ENCODE measurements around the gene CTAG2. TPM values are rescaled to one million over a fixed set of nuclear protein-coding genes. Genes with fewer than 3 reads are reported as not detected.
"Not testable (repeated sequence)": the region's sequence is repeated elsewhere in the genome, so short reads cannot be mapped to it uniquely, and the experiment has no call there.

Gene CTAG2
- total RNA-seq, 1 experiment from 2014 or later, result not detected

DNA sequence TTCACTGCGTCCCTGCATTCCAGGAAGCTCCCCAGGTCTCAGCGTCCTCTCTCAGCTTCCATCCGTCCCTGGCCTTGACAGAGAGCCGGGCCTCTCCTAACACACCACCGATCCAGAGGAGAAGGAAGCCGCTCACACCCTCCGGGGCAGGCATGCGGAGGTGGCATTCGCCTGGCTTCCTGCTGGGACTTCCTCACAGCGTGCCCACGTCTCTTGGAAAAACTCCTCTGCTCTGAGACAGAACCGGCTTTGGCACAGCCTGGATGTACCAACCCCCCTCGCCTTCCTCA lies 3.2 kb downstream of the CTAG2 start:
- no peak for DNase-seq
- Histone ChIP-seq H3K4me3 (ENCODE audit: low read depth, low read length) (no peak overlapping the region), H3K36me3 (ENCODE audit: control insufficient read depth, insufficient read depth, low read length) (no peaks in the 10 kb centered on the region), H3K27me3 (replicated peaks; ENCODE audit: control insufficient read depth, insufficient read depth, low read length) (no peaks in the 10 kb centered on the region), H3K4me1 (no peaks in the 10 kb centered on the region), H3K9me3 (no peaks in the 10 kb centered on the region)
- ChIA-PET POLR2A (no interaction called here), CTCF (no interaction called here)
- no peak overlapping the region for H3K4me3 Mint-ChIP-seq (ENCODE audit: unreplicated experiment)
- H3K4me1 Mint-ChIP-seq (ENCODE audit: low read depth, unreplicated experiment), result no peaks in the 10 kb centered on the region
- H3K27ac Mint-ChIP-seq (ENCODE audit: unreplicated experiment), result no peak overlapping the region
- H3K36me3 Mint-ChIP-seq (ENCODE audit: insufficient read depth, unreplicated experiment), result no peaks in the 10 kb centered on the region
- peaks cover 4% of the 10 kb centered on the region for H3K27me3 Mint-ChIP-seq (ENCODE audit: insufficient read depth, unreplicated experiment)
- intact Hi-C loops (cut with micrococcal nuclease; ENCODE audit: unreplicated experiment), result no loop called here
- no peaks in the 10 kb centered on the region for H3K9me3 Mint-ChIP-seq (ENCODE audit: unreplicated experiment)
- no TSS peak for BruUV-seq (replicated peaks)
- TF ChIP-seq, protein P1, sequence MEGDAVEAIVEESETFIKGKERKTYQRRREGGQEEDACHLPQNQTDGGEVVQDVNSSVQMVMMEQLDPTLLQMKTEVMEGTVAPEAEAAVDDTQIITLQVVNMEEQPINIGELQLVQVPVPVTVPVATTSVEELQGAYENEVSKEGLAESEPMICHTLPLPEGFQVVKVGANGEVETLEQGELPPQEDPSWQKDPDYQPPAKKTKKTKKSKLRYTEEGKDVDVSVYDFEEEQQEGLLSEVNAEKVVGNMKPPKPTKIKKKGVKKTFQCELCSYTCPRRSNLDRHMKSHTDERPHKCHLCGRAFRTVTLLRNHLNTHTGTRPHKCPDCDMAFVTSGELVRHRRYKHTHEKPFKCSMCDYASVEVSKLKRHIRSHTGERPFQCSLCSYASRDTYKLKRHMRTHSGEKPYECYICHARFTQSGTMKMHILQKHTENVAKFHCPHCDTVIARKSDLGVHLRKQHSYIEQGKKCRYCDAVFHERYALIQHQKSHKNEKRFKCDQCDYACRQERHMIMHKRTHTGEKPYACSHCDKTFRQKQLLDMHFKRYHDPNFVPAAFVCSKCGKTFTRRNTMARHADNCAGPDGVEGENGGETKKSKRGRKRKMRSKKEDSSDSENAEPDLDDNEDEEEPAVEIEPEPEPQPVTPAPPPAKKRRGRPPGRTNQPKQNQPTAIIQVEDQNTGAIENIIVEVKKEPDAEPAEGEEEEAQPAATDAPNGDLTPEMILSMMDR (IDR thresholded peaks at IDR 0.05; ENCODE audit: insufficient read depth in 1 of 2, low read depth in 1 of 2, low read length in 1 of 2, severe bottlenecking in 1 of 2, unreplicated experiment in 1 of 2), result no peak

DNA sequence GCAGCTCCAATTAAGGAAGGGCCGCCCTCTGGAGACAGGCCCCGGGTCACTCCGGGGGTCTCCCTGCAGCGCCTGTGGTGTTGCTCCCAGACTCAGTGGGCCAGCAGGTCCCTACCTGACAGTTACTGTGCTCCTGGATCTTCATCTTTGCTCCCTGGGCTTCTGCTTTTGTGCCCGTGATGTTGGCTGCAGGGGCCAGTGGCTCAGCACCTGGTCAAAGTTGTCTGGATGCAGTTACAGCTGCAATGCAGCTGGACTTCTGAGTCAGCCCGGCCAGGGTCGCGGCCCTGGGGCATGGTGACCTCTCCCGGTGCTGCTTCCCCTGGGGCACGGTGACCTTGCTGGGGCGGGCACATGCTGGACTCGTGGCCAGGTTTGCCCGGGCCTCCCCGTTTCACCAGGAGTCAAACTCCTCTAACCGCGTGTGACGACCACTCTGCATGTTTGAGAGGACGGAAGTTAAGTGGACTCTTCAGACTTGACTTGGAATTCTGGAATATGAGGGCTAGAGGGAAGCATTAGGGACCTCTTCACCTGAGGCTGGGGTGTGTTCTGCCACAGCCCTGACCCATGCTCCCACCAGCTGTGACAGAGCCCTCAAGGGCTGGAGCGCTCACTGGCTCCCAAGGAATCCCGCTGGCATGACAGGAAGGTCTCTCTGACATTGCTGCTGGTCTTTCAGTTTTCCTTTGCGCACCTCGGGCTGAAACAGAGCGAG lies 3.7 kb downstream of the CTAG2 start:
- Histone ChIP-seq H3K4me1 (no peaks in the 10 kb centered on the region), H3K9me3 (no peaks in the 10 kb centered on the region), H3K36me3 (ENCODE audit: control insufficient read depth, insufficient read depth, low read length) (no peaks in the 10 kb centered on the region), H3K27me3 (replicated peaks; ENCODE audit: control insufficient read depth, insufficient read depth, low read length) (no peaks in the 10 kb centered on the region), H3K4me3 (ENCODE audit: low read depth, low read length) (no peak overlapping the region)
- TF ChIP-seq, protein P1 (IDR thresholded peaks at IDR 0.05; ENCODE audit: insufficient read depth in 1 of 2, low read depth in 1 of 2, low read length in 1 of 2, severe bottlenecking in 1 of 2, unreplicated experiment in 1 of 2), result no peak
- Mint-ChIP-seq H3K27me3 (ENCODE audit: insufficient read depth, unreplicated experiment) (peaks cover 4% of the 10 kb centered on the region), H3K4me1 (ENCODE audit: low read depth, unreplicated experiment) (no peaks in the 10 kb centered on the region), H3K27ac (ENCODE audit: unreplicated experiment) (no peak overlapping the region), H3K36me3 (ENCODE audit: insufficient read depth, unreplicated experiment) (no peaks in the 10 kb centered on the region), H3K4me3 (ENCODE audit: unreplicated experiment) (no peak overlapping the region), H3K9me3 (ENCODE audit: unreplicated experiment) (no peaks in the 10 kb centered on the region)
- ChIA-PET CTCF (no interaction called here), POLR2A (no interaction called here)
- BruUV-seq (replicated peaks), result no TSS peak
- DNase-seq, result no peak
- intact Hi-C loops (cut with micrococcal nuclease; ENCODE audit: unreplicated experiment), result no loop called here

- no peak overlapping the region for H3K4me3 Mint-ChIP-seq (ENCODE audit: unreplicated experiment)
- H3K4me1 Mint-ChIP-seq (ENCODE audit: low read depth, unreplicated experiment), result no peaks in the 10 kb centered on the region
- Histone ChIP-seq H3K27me3 (replicated peaks; ENCODE audit: control insufficient read depth, insufficient read depth, low read length) (no peaks in the 10 kb centered on the region), H3K4me1 (no peaks in the 10 kb centered on the region), H3K4me3 (ENCODE audit: low read depth, low read length) (no peak overlapping the region), H3K9me3 (no peaks in the 10 kb centered on the region), H3K36me3 (ENCODE audit: control insufficient read depth, insufficient read depth, low read length) (no peaks in the 10 kb centered on the region)
- no TSS peak for BruUV-seq (replicated peaks)
- DNase-seq, result no peak
- no peaks in the 10 kb centered on the region for H3K9me3 Mint-ChIP-seq (ENCODE audit: unreplicated experiment)
- no peak overlapping the region for H3K27ac Mint-ChIP-seq (ENCODE audit: unreplicated experiment)
- intact Hi-C loops (cut with micrococcal nuclease; ENCODE audit: unreplicated experiment), result no loop called here
- no peaks in the 10 kb centered on the region for H3K36me3 Mint-ChIP-seq (ENCODE audit: insufficient read depth, unreplicated experiment)
- ChIA-PET CTCF (no interaction called here), POLR2A (no interaction called here)
- peaks cover 4% of the 10 kb centered on the region for H3K27me3 Mint-ChIP-seq (ENCODE audit: insufficient read depth, unreplicated experiment)
- TF ChIP-seq, protein P1 (IDR thresholded peaks at IDR 0.05; ENCODE audit: insufficient read depth in 1 of 2, low read depth in 1 of 2, low read length in 1 of 2, severe bottlenecking in 1 of 2, unreplicated experiment in 1 of 2), result no peak
Observed at GRCh38 chrX:154648931-154649330, 4.4 kb downstream of the CTAG2 start.

DNA sequence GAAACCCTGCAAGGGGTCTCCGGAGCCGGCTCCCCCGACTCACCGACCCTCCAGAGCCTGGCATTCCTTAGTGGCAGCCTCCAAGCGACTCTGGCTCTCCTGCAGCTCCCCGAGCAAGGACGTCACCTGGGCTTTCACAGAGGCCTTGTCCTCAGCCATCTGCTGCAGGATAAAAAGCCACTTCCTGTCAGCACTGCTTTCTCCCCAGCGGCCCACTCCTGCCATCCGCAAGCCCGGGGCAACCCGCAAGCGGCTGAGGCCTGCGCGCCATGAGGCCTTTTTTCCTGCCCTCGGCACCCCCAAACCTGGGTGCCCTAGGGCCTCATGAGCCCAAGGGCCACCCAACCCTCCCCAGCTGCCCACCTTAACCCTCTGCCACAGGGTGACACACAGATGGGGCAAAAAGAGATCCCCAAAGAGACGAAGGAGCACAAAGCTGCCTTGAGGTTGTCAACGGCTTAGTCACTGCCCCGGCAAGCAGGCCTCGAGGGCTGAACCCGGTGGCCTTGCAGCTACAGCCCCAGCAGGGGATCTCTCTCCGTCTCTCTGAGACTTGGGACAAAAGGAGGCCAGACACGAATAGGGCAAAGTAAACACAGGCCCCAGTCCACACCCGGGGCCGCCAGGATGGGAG lies 7.5 kb downstream of the CTAG2 start:
- H3K4me3 ChIP-seq (ENCODE audit: low read depth, low read length); H3K4me1 ChIP-seq; H3K27me3 Mint-ChIP-seq (ENCODE audit: insufficient read depth, unreplicated experiment); H3K27me3 ChIP-seq (replicated peaks; ENCODE audit: control insufficient read depth, insufficient read depth, low read length); POLR2A ChIA-PET; CTCF ChIA-PET; H3K9me3 ChIP-seq; BruUV-seq (replicated peaks); H3K4me3 Mint-ChIP-seq (ENCODE audit: unreplicated experiment); intact Hi-C loops (cut with micrococcal nuclease; ENCODE audit: unreplicated experiment); DNase-seq; H3K27ac Mint-ChIP-seq (ENCODE audit: unreplicated experiment); H3K36me3 ChIP-seq (ENCODE audit: control insufficient read depth, insufficient read depth, low read length); H3K9me3 Mint-ChIP-seq (ENCODE audit: unreplicated experiment); H3K36me3 Mint-ChIP-seq (ENCODE audit: insufficient read depth, unreplicated experiment); H3K4me1 Mint-ChIP-seq (ENCODE audit: low read depth, unreplicated experiment): not testable (repeated sequence)

DNA sequence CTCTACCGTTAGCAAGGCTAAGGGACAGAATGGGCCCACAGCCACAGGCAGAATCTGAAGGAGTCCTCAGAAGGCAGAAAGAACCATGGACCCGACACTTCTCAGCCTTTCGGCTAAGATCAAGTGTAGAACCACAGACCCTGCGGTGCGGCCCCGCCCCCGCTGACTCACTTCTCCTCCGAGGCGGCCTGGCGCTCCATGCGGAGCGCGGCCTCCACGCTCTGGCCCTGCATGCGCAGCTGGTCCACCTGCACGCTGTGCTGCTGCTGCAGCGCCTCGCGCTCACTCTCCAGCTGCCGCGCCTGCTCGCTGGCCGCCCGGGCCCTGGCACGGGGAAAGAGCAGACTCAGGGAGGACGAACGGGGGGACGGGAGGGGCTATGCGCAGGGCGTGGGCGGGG lies 9.7 kb downstream of the CTAG2 start:
- H3K4me3 ChIP-seq (ENCODE audit: low read depth, low read length); H3K4me1 ChIP-seq; POLR2A ChIA-PET; H3K27me3 Mint-ChIP-seq (ENCODE audit: insufficient read depth, unreplicated experiment); H3K36me3 Mint-ChIP-seq (ENCODE audit: insufficient read depth, unreplicated experiment); H3K27me3 ChIP-seq (replicated peaks; ENCODE audit: control insufficient read depth, insufficient read depth, low read length); H3K9me3 Mint-ChIP-seq (ENCODE audit: unreplicated experiment); BruUV-seq (replicated peaks); DNase-seq; H3K36me3 ChIP-seq (ENCODE audit: control insufficient read depth, insufficient read depth, low read length); intact Hi-C loops (cut with micrococcal nuclease; ENCODE audit: unreplicated experiment); H3K4me3 Mint-ChIP-seq (ENCODE audit: unreplicated experiment); CTCF ChIA-PET; H3K9me3 ChIP-seq; H3K27ac Mint-ChIP-seq (ENCODE audit: unreplicated experiment); H3K4me1 Mint-ChIP-seq (ENCODE audit: low read depth, unreplicated experiment): not testable (repeated sequence)
